ENCODE measurements around the gene TGOLN2.

Gene TGOLN2

GRCh38 chr2:85307527-85307897 is 20.3 kb downstream of the TGOLN2 start:
- DNase-seq, result no peak

GRCh38 chr2:85303780-85304531 is 23.8 kb downstream of the TGOLN2 start:
- DNase-seq, result no peak

DNA sequence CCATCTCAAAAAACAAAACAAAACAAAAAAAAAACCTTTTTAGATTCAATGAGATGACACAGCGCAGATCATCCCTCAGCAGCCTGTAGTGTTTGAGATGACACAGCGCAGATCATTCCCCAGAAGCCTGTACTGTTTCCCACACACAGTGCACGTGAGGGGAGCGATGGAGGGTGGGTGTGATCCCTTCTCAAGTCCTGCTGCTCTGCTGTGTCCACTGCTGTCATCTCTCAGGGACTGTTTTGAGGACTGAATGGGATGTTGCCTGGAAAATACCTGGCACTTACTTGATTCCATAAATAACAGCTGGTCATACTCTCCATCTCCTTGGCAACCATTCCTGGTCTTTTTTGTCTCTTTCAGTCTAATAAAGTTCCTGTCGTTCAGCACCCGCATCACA is 25.7 kb downstream of the TGOLN2 start:
- DNase-seq, result no peak

DNA sequence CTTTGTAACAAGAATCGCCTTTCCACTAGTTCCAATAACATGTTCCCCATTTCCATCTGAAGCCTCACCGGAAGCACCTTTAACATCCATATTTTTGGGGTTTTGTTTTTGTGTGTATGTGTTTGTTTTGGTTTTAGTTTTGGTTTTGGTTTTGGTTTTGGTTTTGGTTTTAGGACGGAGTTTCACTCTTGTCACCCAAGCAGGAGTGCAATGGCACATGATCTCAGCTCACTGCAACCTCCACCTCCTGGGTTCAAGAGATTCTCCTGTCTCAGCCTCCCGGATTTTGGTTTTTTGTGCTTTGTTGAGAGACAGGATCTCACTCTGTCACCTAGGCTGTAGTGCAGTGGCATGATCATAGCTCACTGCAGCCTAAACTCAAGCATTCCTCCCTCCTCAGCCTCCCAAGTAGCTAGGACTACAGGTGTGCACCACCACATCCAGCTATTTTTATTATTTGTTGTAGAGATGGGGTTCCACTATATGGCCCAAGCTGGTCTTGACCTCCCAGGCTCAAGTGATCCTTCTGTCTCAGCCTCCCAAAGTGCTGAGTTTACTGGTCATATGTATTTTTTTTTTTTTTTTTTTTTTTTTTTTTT is 36.3 kb downstream of the TGOLN2 start:
- no peak for DNase-seq

DNA sequence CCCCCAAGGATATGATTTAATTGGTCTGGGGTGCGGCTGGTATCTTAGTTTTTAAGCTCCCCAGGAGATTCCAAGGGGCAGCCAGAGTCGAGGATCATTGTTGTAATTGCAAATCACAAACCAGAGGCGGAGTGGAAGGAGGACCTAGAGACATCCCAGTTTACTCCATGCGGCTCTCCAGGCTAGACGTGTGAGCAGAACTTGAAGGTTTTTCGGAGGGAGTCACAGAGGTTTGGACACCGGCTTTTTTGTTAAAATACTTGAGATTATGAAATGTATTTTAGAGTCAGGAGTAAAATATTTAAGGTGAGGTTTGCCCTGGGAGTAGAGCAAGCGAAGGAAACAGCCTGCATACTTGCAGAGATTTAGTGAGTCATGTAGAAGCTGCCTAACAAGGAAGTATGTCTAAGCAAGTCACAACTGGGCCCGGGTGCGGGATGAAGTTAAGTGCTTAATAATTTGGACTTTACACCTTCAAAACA is 39.5 kb downstream of the TGOLN2 start:
- DNase-seq, result no peak

DNA sequence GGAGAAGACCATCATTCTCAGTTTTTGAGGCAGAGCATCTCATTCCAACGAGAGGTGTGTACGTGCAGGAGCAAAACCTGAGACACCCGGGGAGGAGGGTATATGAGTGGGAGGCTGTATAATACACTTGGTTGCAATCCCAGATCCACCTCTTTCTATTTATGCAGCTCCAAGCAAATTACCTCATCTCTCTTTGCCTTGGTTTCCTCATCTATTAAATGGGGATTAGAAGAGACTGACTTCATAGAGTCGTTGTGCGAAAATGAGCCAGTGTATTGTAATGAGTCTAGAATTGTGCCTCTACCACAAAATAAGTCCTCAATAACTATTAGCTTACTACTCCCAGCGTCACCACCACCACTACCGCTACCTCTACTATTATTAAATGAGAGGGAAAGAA is 40.1 kb downstream of the TGOLN2 start:
- DNase-seq, result no peak

DNA sequence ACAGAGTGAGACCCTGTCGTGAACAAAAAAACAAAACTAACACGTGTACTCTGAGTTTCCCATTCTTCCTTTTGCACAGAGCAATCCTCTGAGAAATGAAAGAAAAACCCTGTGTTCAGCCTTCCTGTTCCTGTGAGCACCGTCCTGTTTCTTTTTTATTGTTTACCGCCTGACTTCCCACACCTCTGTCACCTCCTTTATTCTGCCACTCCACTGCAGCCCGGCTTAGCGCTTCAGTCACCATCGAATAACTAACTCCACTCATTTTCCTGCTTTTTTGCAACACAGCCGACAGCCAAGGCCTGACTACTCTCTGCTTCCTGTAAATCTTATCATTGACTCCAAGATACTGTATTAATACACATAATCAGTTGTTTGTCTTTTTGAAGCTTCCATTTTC is 40.9 kb downstream of the TGOLN2 start:
- no peak for DNase-seq

DNA sequence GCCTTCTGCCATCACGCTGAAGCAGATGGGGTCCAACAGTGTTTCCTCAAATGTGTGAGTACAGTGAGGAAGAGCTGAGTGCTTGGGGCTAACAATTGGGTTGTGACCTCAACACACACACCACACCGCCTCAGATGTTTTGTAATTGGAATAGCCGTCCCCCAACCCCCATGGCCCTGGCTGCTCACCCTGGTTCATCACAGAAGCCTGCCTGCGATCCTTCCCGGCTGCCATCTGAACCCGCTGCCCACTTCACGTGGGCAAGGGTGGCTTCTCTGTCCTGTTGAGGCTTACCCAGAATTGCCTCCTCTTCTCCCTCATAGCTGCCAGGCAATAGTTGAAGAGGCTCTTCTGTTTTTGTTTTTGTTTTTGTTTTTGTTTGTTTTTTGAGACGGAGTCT is 44.1 kb downstream of the TGOLN2 start:
- DNase-seq, result no peak

DNA sequence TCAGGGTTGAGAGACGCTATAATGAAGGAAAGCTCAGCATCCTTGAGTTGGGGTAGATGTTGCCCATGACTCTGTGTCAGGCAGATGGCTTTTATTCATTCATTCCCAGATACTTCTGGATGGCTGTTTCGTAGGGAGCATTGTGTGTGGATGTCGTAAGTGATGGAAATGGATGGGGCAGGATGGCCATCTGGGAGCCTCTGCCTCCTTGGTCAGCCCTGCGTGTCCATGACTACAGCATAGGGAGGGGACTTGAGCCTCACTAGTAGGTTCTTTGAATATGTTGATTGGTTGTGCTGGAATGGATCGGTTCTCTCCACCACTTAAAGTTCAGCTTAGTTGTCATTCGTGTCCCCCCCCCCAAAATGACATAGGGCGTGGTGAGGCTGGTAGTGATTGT is 44.9 kb downstream of the TGOLN2 start:
- no peak for DNase-seq

GRCh38 chr2:85281553-85281952 is 46.2 kb downstream of the TGOLN2 start:
- no peak for DNase-seq

- DNase-seq, result no peak
These were observed 49.4 kb downstream of the TGOLN2 start for GRCh38 chr2:85278361-85278760.

GRCh38 chr2:85277416-85278158 is 50.2 kb downstream of the TGOLN2 start:
- DNase-seq, result no peak

DNA sequence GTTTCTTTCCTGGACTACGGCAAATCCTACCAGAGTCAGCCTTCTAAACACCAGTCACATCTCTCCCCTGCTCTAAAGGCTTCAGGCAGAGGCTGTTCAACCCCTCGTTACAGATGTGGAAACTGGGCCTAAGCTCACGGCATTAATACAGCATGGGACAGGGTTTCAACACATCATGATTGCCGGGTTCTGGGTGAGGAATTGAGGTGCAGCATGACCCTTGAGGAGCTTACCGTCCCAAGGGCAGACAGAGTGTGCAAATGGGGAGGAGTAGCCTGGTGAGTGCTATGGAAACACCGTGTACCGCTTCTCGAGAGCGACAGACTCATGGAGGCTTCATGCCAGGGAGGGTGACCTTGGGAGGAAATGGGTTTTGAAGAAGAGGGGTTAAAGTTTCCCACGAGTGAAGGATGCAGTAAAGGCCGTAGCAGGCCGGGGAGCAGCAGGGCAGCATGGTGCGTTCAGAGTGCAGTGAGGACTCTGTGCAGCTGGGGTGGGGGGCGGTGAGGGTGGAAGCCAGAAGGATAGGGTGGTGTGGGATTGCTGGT is 51.1 kb downstream of the TGOLN2 start:
- DNase-seq, result no peak

DNA sequence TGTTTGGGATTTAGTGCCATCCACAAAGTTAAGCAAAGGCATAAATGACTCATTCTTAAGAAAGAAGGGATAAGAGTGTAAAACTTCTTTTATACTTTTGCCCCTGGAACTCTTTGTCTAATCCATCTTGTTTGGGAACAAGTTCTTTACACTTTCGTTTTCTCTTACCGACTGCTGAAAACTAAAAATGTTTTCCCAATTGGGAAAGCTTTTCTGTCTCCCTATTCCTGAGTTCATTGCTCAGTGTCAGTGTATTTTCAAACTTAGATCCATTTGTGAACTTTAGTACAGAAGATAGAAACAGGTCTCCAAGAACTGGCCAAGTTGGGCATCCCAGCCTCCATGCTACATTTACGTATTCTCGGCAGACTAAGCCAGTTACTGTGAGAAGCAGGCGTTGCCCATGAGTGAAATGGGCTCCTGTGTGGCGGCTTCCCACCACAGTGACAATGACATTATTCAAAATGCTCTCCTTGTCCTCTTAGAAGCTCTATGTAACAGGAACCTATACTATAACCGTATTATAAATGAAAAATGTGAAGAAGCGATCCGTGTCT is 51.7 kb downstream of the TGOLN2 start:
- DNase-seq, result no peak

DNA sequence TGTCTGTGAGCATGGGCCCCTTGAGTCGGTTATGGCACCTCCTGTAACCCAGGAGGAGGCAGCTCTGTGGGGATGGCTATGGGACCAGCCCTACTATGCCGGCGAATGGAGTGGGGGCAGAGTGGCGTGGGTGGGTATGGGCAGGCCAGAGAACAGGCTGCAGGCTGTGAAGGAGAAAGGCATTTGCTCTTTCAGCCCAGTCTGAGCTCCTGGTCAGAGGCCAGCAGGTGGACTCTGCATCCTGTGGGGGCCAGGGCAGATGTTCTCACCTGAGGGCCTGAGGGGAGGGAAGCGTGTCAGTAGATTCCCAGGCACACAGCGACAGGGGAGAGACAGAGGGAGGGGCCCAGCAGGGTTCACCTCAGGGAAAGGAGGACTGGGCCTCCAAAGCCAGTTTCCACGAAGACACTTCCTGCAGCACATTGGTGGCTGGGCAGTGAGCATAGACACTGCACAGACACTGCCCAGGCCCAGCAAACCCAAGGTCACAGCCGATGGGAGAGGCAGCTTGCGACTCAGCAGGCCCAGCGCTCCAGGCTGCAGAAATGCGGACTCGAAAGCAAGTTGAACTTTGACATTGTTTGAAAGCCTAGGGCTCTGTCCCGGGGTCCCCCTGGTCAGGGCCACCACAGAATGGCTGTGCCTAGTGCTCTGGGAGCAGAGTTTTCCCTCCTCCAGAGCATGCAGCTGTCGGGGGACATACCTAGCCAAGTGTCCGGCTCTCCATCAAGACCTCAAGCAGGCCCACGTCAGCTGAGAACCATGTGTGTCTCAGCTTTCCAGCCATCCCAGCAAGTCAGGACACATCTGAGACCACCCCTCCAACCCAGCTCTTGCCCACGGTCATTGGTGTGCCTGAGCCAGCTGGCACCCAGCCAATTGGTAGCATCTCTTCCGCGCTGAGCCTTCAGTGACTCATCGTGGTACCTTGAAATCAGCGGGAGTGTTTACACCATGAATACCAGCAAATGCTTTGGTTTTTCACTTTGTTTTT is 53.8 kb downstream of the TGOLN2 start:
- no peak for DNase-seq

GRCh38 chr2:85272357-85272756 is 55.4 kb downstream of the TGOLN2 start:
- no peak for DNase-seq

DNA sequence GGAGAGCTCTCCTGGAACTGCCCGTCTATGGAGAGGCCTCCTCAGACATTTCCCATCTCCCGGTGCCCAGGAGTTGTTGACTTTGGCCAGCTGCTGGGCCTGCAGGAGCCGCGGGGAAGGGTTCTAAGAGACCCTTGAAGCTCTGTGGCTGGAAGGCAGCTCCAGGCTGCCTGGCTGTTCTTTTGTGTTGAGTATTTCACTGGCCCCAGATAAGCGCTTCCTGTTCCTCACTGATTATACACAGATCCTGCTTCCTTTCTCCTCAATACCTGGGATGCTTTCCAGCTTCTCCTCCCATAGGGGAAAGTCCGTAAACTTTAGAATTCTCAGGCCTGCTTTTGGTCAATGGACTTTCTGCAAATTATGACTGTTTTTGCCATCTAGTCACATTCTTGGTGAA is 57.8 kb downstream of the TGOLN2 start:
- DNase-seq, result no peak

Measured in stimulated activated CD4-positive, alpha-beta T cell treated with anti-CD3 and anti-CD28 coated beads, Interleukin-2, amount 100 ng/mL, for 24 hours (primary cell).